ENCODE measurements around the gene OSBPL6.

OSBPL6 gene

GRCh38 chr2:178241844-178242551, 47.7 kb downstream of the OSBPL6 start:
- Histone ChIP-seq H3K4me2 (ENCODE audit: low read length) (no peak overlapping the region), H3K4me1 (ENCODE audit: control insufficient read depth, low read length) (no peaks in the 10 kb centered on the region), H3K9me3 (ENCODE audit: control insufficient read depth, insufficient read depth, low read length) (no peaks in the 10 kb centered on the region), H3K27me3 (ENCODE audit: control insufficient read depth, low read length) (no peaks in the 10 kb centered on the region), H3K9me2 (replicated peaks; ENCODE audit: control insufficient read depth, low read length) (no peaks in the 10 kb centered on the region), H3K27ac (ENCODE audit: low read depth, low read length) (no peak overlapping the region), H3K79me2 (ENCODE audit: control insufficient read depth, low read length) (no peaks in the 10 kb centered on the region), H3F3A (ENCODE audit: control insufficient read depth, insufficient read depth) (no peaks in the 10 kb centered on the region), H4K20me1 (ENCODE audit: control insufficient read depth, insufficient read depth, low read depth, low read length) (no peaks in the 10 kb centered on the region), H3K36me3 (ENCODE audit: control insufficient read depth, low read length) (no peaks in the 10 kb centered on the region), H3K4me3 (ENCODE audit: low read length) (no peak overlapping the region)
- no peak for TF ChIP-seq EZH2phosphoT487 (IDR thresholded peaks at IDR 0.05; ENCODE audit: borderline replicate concordance, low read length)
- TF ChIP-seq, protein P1, sequence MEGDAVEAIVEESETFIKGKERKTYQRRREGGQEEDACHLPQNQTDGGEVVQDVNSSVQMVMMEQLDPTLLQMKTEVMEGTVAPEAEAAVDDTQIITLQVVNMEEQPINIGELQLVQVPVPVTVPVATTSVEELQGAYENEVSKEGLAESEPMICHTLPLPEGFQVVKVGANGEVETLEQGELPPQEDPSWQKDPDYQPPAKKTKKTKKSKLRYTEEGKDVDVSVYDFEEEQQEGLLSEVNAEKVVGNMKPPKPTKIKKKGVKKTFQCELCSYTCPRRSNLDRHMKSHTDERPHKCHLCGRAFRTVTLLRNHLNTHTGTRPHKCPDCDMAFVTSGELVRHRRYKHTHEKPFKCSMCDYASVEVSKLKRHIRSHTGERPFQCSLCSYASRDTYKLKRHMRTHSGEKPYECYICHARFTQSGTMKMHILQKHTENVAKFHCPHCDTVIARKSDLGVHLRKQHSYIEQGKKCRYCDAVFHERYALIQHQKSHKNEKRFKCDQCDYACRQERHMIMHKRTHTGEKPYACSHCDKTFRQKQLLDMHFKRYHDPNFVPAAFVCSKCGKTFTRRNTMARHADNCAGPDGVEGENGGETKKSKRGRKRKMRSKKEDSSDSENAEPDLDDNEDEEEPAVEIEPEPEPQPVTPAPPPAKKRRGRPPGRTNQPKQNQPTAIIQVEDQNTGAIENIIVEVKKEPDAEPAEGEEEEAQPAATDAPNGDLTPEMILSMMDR (IDR thresholded peaks at IDR 0.05; ENCODE audit: low read depth, low read length, poor library complexity, severe bottlenecking): no peak

- TF ChIP-seq, protein P1 (IDR thresholded peaks at IDR 0.05; ENCODE audit: low read depth, low read length, poor library complexity, severe bottlenecking): no peak
- TF ChIP-seq EZH2phosphoT487 (IDR thresholded peaks at IDR 0.05; ENCODE audit: borderline replicate concordance, low read length): no peak
- Histone ChIP-seq H3K27ac (ENCODE audit: low read depth, low read length) (no peak overlapping the region), H3K79me2 (ENCODE audit: control insufficient read depth, low read length) (no peaks in the 10 kb centered on the region)
These were observed 48.2 kb downstream of the OSBPL6 start for GRCh38 chr2:178242552-178242883.

DNA sequence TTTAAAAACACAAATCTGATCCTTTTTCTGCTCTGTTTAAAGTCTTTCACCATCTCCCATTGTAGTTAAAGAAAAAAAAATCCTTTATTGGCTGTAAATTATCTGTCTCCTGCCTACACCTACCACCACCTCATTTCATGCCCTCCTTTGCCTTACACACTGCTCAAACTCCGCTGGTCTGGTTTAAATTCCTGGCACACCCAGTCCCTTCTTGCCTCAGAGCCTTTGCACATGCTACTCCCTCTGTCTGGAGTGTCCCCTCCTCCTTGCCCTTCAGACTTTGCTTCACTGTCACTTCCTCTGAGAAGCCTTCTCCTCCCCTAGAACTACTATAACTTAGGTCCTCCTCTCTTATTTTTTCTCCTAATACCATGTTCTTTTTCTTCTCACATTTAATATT, 49.6 kb downstream of the OSBPL6 start:
- H3K4me3 ChIP-seq (ENCODE audit: low read length): no peak overlapping the region
- no peaks in the 10 kb centered on the region for H3K4me1 ChIP-seq (ENCODE audit: control insufficient read depth, low read length)
- no peak overlapping the region for H3K27ac ChIP-seq (ENCODE audit: low read depth, low read length)
- H3K79me2 ChIP-seq (ENCODE audit: control insufficient read depth, low read length): no peaks in the 10 kb centered on the region
- no peaks in the 10 kb centered on the region for H4K20me1 ChIP-seq (ENCODE audit: control insufficient read depth, insufficient read depth, low read depth, low read length)
- TF ChIP-seq, protein P1 (IDR thresholded peaks at IDR 0.05; ENCODE audit: low read depth, low read length, poor library complexity, severe bottlenecking): no peak
- TF ChIP-seq EZH2phosphoT487 (IDR thresholded peaks at IDR 0.05; ENCODE audit: borderline replicate concordance, low read length): no peak
- no peaks in the 10 kb centered on the region for H3K9me3 ChIP-seq (ENCODE audit: control insufficient read depth, insufficient read depth, low read length)
- no peaks in the 10 kb centered on the region for H3K9me2 ChIP-seq (replicated peaks; ENCODE audit: control insufficient read depth, low read length)
- H3K27me3 ChIP-seq (ENCODE audit: control insufficient read depth, low read length): no peaks in the 10 kb centered on the region
- no peaks in the 10 kb centered on the region for H3K36me3 ChIP-seq (ENCODE audit: control insufficient read depth, low read length)
- no peak overlapping the region for H3K4me2 ChIP-seq (ENCODE audit: low read length)
- H3F3A ChIP-seq (ENCODE audit: control insufficient read depth, insufficient read depth): no peaks in the 10 kb centered on the region

More at GRCh38 chr2:178242552-178242883, 48.2 kb downstream of the OSBPL6 start:
- Histone ChIP-seq H3K9me3 (ENCODE audit: control insufficient read depth, insufficient read depth, low read length) (no peaks in the 10 kb centered on the region), H3F3A (ENCODE audit: control insufficient read depth, insufficient read depth) (no peaks in the 10 kb centered on the region), H3K4me3 (ENCODE audit: low read length) (no peak overlapping the region), H4K20me1 (ENCODE audit: control insufficient read depth, insufficient read depth, low read depth, low read length) (no peaks in the 10 kb centered on the region), H3K27me3 (ENCODE audit: control insufficient read depth, low read length) (no peaks in the 10 kb centered on the region), H3K9me2 (replicated peaks; ENCODE audit: control insufficient read depth, low read length) (no peaks in the 10 kb centered on the region), H3K4me2 (ENCODE audit: low read length) (no peak overlapping the region), H3K4me1 (ENCODE audit: control insufficient read depth, low read length) (no peaks in the 10 kb centered on the region), H3K36me3 (ENCODE audit: control insufficient read depth, low read length) (no peaks in the 10 kb centered on the region)
